Liver (tissue), 3 donors: ENCODE results near the gene CD46.

Experiments
- HNF4G ChIP-seq: IDR thresholded peaks from 2 replicates; pipeline ENCODE4 v1.6.1; 2016; ENCODE audit warnings: antibody characterized with exemption
- JUND ChIP-seq, 2 donors: IDR thresholded peaks; 2 replicates each; pipeline ENCODE4 v1.6.1; 2016; ENCODE audit warnings: antibody characterized with exemption in 2 of 2
- TAF1 ChIP-seq: conservative IDR thresholded peaks from 2 replicates; pipeline ENCODE4 v1.6.1; 2016; ENCODE audit warnings: antibody characterized with exemption, mild to moderate bottlenecking
- TF ChIP-seq, protein P1 (sequence below): fragments of 150-350 bp; IDR thresholded peaks from 2 replicates; pipeline ENCODE4 v1.5.1; 2017; ENCODE audit warnings: improper control_type of control experiment, low read depth, low read length; ENCODE audit not compliant: missing input control
- TF ChIP-seq, protein P2 (sequence below): IDR thresholded peaks from 2 replicates; pipeline ENCODE4 v1.6.1; 2016; ENCODE audit warnings: antibody characterized with exemption
- TF ChIP-seq, protein P3 (sequence below): IDR thresholded peaks from 2 replicates; pipeline ENCODE4 v1.6.1; 2016; ENCODE audit warnings: antibody characterized with exemption
- donor health status: healthy.
- donor health status: healthy.

DNA sequence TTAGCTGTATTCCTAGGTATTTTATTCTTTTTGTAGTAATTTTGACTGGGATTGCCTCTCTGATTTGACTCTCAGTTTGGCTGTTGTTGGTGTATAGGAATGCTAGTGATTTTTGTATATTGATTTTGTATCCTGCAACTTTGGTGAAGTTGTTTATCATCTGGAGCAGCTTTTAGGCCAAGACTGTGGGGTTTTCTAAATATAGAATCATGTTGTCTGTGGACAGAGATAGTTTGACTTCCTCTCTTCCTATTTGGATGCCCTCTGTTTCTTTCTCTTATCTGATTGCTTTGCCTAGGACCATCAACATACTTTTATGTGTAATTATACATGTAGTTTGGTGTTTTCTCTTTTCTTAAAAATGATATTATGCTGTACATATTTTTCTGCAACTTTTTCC, 27.2 kb downstream of the CD46 start:
- TF ChIP-seq, protein P1, sequence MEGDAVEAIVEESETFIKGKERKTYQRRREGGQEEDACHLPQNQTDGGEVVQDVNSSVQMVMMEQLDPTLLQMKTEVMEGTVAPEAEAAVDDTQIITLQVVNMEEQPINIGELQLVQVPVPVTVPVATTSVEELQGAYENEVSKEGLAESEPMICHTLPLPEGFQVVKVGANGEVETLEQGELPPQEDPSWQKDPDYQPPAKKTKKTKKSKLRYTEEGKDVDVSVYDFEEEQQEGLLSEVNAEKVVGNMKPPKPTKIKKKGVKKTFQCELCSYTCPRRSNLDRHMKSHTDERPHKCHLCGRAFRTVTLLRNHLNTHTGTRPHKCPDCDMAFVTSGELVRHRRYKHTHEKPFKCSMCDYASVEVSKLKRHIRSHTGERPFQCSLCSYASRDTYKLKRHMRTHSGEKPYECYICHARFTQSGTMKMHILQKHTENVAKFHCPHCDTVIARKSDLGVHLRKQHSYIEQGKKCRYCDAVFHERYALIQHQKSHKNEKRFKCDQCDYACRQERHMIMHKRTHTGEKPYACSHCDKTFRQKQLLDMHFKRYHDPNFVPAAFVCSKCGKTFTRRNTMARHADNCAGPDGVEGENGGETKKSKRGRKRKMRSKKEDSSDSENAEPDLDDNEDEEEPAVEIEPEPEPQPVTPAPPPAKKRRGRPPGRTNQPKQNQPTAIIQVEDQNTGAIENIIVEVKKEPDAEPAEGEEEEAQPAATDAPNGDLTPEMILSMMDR: no peak
- TF ChIP-seq TAF1: no peak
- TF ChIP-seq HNF4G: no peak
- TF ChIP-seq, protein P2, sequence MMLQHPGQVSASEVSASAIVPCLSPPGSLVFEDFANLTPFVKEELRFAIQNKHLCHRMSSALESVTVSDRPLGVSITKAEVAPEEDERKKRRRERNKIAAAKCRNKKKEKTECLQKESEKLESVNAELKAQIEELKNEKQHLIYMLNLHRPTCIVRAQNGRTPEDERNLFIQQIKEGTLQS: no peak
- TF ChIP-seq, protein P3, sequence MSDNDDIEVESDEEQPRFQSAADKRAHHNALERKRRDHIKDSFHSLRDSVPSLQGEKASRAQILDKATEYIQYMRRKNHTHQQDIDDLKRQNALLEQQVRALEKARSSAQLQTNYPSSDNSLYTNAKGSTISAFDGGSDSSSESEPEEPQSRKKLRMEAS: no peak
- no peak for TF ChIP-seq JUND (IDR thresholded peaks at IDR 0.05)
